HG03521 (cell line): Measurements from ENCODE around the gene TANGO6.

Experiments
- ATAC-seq: cut with Tn5 transposase; IDR thresholded peaks from one replicate; pipeline ENCODE4 v1.9.1; 2021; ENCODE audit warnings: mild to moderate bottlenecking, moderate library complexity; ENCODE audit not compliant: unreplicated experiment

Gene TANGO6

DNA sequence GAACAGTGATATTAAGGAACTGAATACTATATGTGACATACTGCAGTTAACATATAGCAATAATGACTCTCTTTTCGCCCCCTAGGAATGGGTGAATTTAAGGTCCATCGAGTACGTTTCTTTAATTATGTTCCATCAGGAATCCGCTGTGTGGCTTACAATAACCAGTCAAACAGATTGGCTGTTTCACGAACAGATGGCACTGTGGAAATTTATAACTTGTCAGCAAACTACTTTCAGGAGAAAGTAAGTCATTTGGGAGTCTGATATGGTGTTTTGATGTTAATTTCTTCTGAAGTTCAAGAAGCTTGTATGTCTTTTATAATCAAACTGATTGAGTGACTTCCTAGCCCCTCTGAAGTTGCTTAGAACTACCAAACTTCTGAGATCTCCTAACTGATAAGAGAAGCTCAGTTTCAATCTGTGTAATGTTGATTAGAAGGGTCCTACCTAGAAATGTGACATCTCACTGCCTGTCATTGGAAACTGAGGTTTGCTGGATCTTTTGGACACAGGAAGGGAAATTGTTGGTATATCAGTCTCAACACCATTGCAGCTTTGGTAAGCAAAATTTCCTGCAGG is 290.1 kb downstream of the TANGO6 start:
- ATAC-seq, result no peak
